HL-60 (cell line): ENCODE data around the gene SMG6.

Experiments
- DNase-seq, 2 experiments: peaks; one replicate each; pipeline ENCODE4 v3.0.0-alpha.2; 2010 to 2020; ENCODE audit warnings: low read depth in 1 of 2, low spot score in 1 of 2
- H3K27ac ChIP-seq: fragments of 250-450 bp; sonication (Bioruptor Pico); replicated peaks from 2 replicates; pipeline ENCODE4 v1.5.1; 2020; ENCODE audit warnings: mild to moderate bottlenecking, moderate library complexity
- H3K27me3 ChIP-seq: fragments of 250-450 bp; sonication (Bioruptor Pico); 2 replicates; pipeline ENCODE4 v1.5.1; 2021; ENCODE audit warnings: mild to moderate bottlenecking, moderate library complexity; ENCODE audit not compliant: insufficient read depth, poor library complexity, severe bottlenecking
- H3K4me3 ChIP-seq: replicated peaks from 2 replicates; pipeline ENCODE4 v1.5.1; 2011; ENCODE audit warnings: mild to moderate bottlenecking, control low read depth, low read length; ENCODE audit not compliant: insufficient read depth
- CTCF ChIP-seq: IDR thresholded peaks from one replicate; pipeline ENCODE4 v1.5.1; 2011; ENCODE audit warnings: low read length, control low read depth, inconsistent platforms; ENCODE audit not compliant: insufficient read depth
- GABPA ChIP-seq: IDR thresholded peaks from 2 replicates; pipeline ENCODE4 v1.6.1; 2012; ENCODE audit warnings: low read depth
- POLR2AphosphoS5 ChIP-seq: IDR thresholded peaks from 2 replicates; pipeline ENCODE4 v1.6.1; 2012; ENCODE audit warnings: low read depth
- REST ChIP-seq: IDR thresholded peaks from 2 replicates; pipeline ENCODE4 v1.6.1; 2012; ENCODE audit warnings: low read depth; ENCODE audit not compliant: insufficient replicate concordance
- SPI1 ChIP-seq: IDR thresholded peaks from 2 replicates; pipeline ENCODE4 v1.6.1; 2012; ENCODE audit warnings: low read depth, mild to moderate bottlenecking, borderline replicate concordance

SMG6 gene

GRCh38 chr17:2094891-2095535 lies 208.6 kb downstream of the SMG6 start:
- no peak overlapping the region for H3K27ac ChIP-seq
- no peaks in the 10 kb centered on the region for H3K27me3 ChIP-seq
- H3K4me3 ChIP-seq: no peak overlapping the region
- DNase-seq: no peak
- no peak for TF ChIP-seq CTCF
- no peak for TF ChIP-seq GABPA
- no peak for TF ChIP-seq SPI1
- no peak for TF ChIP-seq REST
- no peak for TF ChIP-seq POLR2AphosphoS5

GRCh38 chr17:2093349-2093748 lies 210.2 kb downstream of the SMG6 start:
- Histone ChIP-seq H3K27me3 (no peaks in the 10 kb centered on the region), H3K4me3 (no peak overlapping the region), H3K27ac (no peak overlapping the region)
- DNase-seq: no peak
- TF ChIP-seq CTCF (no peak), POLR2AphosphoS5 (no peak), SPI1 (no peak), GABPA (no peak), REST (no peak)

GRCh38 chr17:2092253-2092652 lies 211.3 kb downstream of the SMG6 start:
- DNase-seq: no peak
- TF ChIP-seq SPI1: no peak
- TF ChIP-seq REST: no peak
- TF ChIP-seq CTCF: no peak
- no peak for TF ChIP-seq POLR2AphosphoS5
- TF ChIP-seq GABPA: no peak
- H3K27ac ChIP-seq: no peak overlapping the region
- H3K4me3 ChIP-seq: no peak overlapping the region
- no peaks in the 10 kb centered on the region for H3K27me3 ChIP-seq
